ENCODE results near the gene TBC1D22A. TPM values are rescaled to one million over a fixed set of nuclear protein-coding genes. Genes with fewer than 3 reads are reported as not detected.

Gene TBC1D22A
- total RNA-seq, 4 donors from 2014 or later: 9.2 to 45.3 (median 22.8) TPM

- Histone ChIP-seq H3K27me3 (no peaks in the 10 kb centered on the region), H3K27ac (no peak overlapping the region), H3K4me1 (no peaks in the 10 kb centered on the region), H3K9me3 (no peaks in the 10 kb centered on the region), H3K36me3 (no peaks in the 10 kb centered on the region), H3K4me3 (no peak overlapping the region)
- DNase-seq: no peak
- TF ChIP-seq CTCF (IDR thresholded peaks at IDR 0.05): no peak
- no peak for TF ChIP-seq POLR2A (IDR thresholded peaks at IDR 0.05)
- intact Hi-C loops (cut with DNase I; ENCODE audit: low total_unique reads): no loop called here
Measured at GRCh38 chr22:46956498-46957215, 194.2 kb downstream of the TBC1D22A start.

GRCh38 chr22:46957521-46957920, 195.1 kb downstream of the TBC1D22A start:
- Histone ChIP-seq H3K27me3 (no peaks in the 10 kb centered on the region), H3K4me3 (no peak overlapping the region), H3K36me3 (no peaks in the 10 kb centered on the region), H3K27ac (no peak overlapping the region), H3K4me1 (no peaks in the 10 kb centered on the region), H3K9me3 (no peaks in the 10 kb centered on the region)
- no peak for DNase-seq
- TF ChIP-seq CTCF (IDR thresholded peaks at IDR 0.05) (no peak), POLR2A (IDR thresholded peaks at IDR 0.05) (no peak)
- intact Hi-C loops (cut with DNase I; ENCODE audit: low total_unique reads): no loop called here

- TF ChIP-seq POLR2A (IDR thresholded peaks at IDR 0.05) (no peak), CTCF (IDR thresholded peaks at IDR 0.05) (no peak)
- intact Hi-C loops (cut with DNase I; ENCODE audit: low total_unique reads): no loop called here
- H3K27ac ChIP-seq: no peak overlapping the region
Measured at GRCh38 chr22:46958191-46958590, 195.7 kb downstream of the TBC1D22A start.

GRCh38 chr22:46958658-46959057, 196.2 kb downstream of the TBC1D22A start:
- TF ChIP-seq CTCF (IDR thresholded peaks at IDR 0.05) (no peak), POLR2A (IDR thresholded peaks at IDR 0.05) (no peak)
- Histone ChIP-seq H3K27ac (no peak overlapping the region), H3K36me3 (no peaks in the 10 kb centered on the region), H3K4me3 (no peak overlapping the region), H3K27me3 (no peaks in the 10 kb centered on the region), H3K4me1 (no peaks in the 10 kb centered on the region), H3K9me3 (no peaks in the 10 kb centered on the region)
- intact Hi-C loops (cut with DNase I; ENCODE audit: low total_unique reads): no loop called here
- no peak for DNase-seq

More at GRCh38 chr22:46958191-46958590, 195.7 kb downstream of the TBC1D22A start:
- Histone ChIP-seq H3K4me1 (no peaks in the 10 kb centered on the region), H3K9me3 (no peaks in the 10 kb centered on the region), H3K27me3 (no peaks in the 10 kb centered on the region), H3K36me3 (no peaks in the 10 kb centered on the region), H3K4me3 (no peak overlapping the region)
- DNase-seq: no peak

- H3K4me3 ChIP-seq: no peak overlapping the region
- H3K27ac ChIP-seq: no peak overlapping the region
- no peak for DNase-seq
- no peaks in the 10 kb centered on the region for H3K27me3 ChIP-seq
- TF ChIP-seq CTCF (IDR thresholded peaks at IDR 0.05): no peak
- no peak for TF ChIP-seq POLR2A (IDR thresholded peaks at IDR 0.05)
- H3K4me1 ChIP-seq: no peaks in the 10 kb centered on the region
- H3K36me3 ChIP-seq: no peaks in the 10 kb centered on the region
- H3K9me3 ChIP-seq: no peaks in the 10 kb centered on the region
- intact Hi-C loops (cut with DNase I; ENCODE audit: low total_unique reads): no loop called here
Measured at GRCh38 chr22:46959369-46959768, 196.9 kb downstream of the TBC1D22A start.
